HCT116 (cell line): ENCODE data around the gene SYAP1.

Experiments
- CEBPB ChIP-seq: IDR thresholded peaks from 2 replicates; pipeline ENCODE4 v1.6.1; 2012; ENCODE audit warnings: low read depth
- CTCF ChIP-seq, 3 experiments: fragments of 200-600 bp in 1 of 3; sonication (generic) in 1 of 3; IDR thresholded peaks in 2 of 3; conservative IDR thresholded peaks in 1 of 3; 2 replicates each; pipeline ENCODE4 v1.5.1; 2012 to 2017; ENCODE audit warnings: low read depth in 2 of 3, low read length in 2 of 3, antibody characterized with exemption in 1 of 3, borderline replicate concordance in 1 of 3, control low read depth in 1 of 3, mild to moderate bottlenecking in 1 of 3, mixed read lengths in 1 of 3, mixed run types in 1 of 3, moderate library complexity in 1 of 3; ENCODE audit not compliant: insufficient read depth in 1 of 3
- EZH2phosphoT487 ChIP-seq: fragments of 200-600 bp; IDR thresholded peaks from 2 replicates; pipeline ENCODE4 v1.6.1; 2018; ENCODE audit warnings: antibody characterized with exemption, borderline replicate concordance
- POLR2A ChIP-seq: IDR thresholded peaks from 2 replicates; pipeline ENCODE4 v1.7.0; 2011; ENCODE audit warnings: borderline replicate concordance; ENCODE audit not compliant: insufficient read depth, insufficient read length; ENCODE audit errors: extremely low read depth
- POLR2AphosphoS5 ChIP-seq: IDR thresholded peaks from 2 replicates; pipeline ENCODE4 v1.6.1; 2011; ENCODE audit warnings: mild to moderate bottlenecking, low read depth, low read length, moderate library complexity
- ZNF274 ChIP-seq: fragments of 200-500 bp; sonication (Bioruptor generic); IDR thresholded peaks from 2 replicates; pipeline ENCODE4 v1.6.1; 2014; ENCODE audit warnings: mild to moderate bottlenecking, low read depth, low read length, inconsistent platforms

GRCh38 chrX:16783452-16783851, 64.0 kb downstream of the SYAP1 start:
- no peak for TF ChIP-seq CTCF (IDR thresholded peaks at IDR 0.05 in 2 of 3, conservative IDR thresholded peaks at IDR 0.05 in 1 of 3; ENCODE audit: borderline replicate concordance in 1 of 3, insufficient read depth in 1 of 3, low read depth in 2 of 3, low read length in 2 of 3)
- no peak for TF ChIP-seq EZH2phosphoT487
- TF ChIP-seq POLR2AphosphoS5, result no peak
- TF ChIP-seq CEBPB, result no peak
- no peak for TF ChIP-seq ZNF274
- TF ChIP-seq POLR2A, result no peak
